Neural progenitor cell (in vitro differentiated cells): Measurements from ENCODE around the gene FAM124A.

Experiments used
- EZH2 ChIP-seq: fragments of 200-600 bp; sonication (generic); IDR thresholded peaks from 2 replicates; pipeline ENCODE4 v1.6.1; 2017; ENCODE audit warnings: antibody characterized with exemption, mild to moderate bottlenecking, moderate library complexity
- EZH2phosphoT487 ChIP-seq: fragments of 200-600 bp; sonication (generic); IDR thresholded peaks from 2 replicates; pipeline ENCODE4 v1.6.1; 2017; ENCODE audit warnings: antibody characterized with exemption
- TF ChIP-seq, protein P1 (sequence below): fragments of 200-600 bp; sonication (generic); IDR thresholded peaks from 2 replicates; pipeline ENCODE4 v1.5.1; 2017; ENCODE audit warnings: antibody characterized with exemption, mild to moderate bottlenecking

DNA sequence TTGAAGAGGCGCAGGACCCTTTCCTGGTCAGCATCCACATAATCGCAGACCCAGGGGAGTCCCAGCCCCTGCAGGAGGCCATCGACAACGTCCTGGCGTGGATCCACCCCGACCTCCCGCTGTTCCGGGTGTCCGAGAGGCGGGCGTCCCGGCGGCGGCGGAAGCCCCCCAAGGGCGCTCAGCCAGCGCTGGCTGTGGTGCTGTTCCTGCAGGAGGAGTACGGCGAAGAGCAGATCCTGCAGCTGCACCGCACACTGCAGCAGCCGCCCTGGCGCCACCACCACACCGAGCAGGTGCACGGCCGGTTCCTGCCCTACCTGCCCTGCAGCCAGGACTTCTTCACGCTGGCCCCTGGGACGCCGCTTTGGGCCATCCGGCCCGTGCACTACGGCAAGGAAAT lies 29.3 kb downstream of the FAM124A start:
- TF ChIP-seq EZH2 (no peak), EZH2phosphoT487 (no peak)
- TF ChIP-seq, protein P1, sequence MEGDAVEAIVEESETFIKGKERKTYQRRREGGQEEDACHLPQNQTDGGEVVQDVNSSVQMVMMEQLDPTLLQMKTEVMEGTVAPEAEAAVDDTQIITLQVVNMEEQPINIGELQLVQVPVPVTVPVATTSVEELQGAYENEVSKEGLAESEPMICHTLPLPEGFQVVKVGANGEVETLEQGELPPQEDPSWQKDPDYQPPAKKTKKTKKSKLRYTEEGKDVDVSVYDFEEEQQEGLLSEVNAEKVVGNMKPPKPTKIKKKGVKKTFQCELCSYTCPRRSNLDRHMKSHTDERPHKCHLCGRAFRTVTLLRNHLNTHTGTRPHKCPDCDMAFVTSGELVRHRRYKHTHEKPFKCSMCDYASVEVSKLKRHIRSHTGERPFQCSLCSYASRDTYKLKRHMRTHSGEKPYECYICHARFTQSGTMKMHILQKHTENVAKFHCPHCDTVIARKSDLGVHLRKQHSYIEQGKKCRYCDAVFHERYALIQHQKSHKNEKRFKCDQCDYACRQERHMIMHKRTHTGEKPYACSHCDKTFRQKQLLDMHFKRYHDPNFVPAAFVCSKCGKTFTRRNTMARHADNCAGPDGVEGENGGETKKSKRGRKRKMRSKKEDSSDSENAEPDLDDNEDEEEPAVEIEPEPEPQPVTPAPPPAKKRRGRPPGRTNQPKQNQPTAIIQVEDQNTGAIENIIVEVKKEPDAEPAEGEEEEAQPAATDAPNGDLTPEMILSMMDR = no peak
